GM23248 (cell line): ENCODE measurements around the gene AK6. TPM values are rescaled to one million over a fixed set of nuclear protein-coding genes. Genes with fewer than 3 reads are reported as not detected.

Source experiments
- DNase-seq: peaks from one replicate; pipeline ENCODE4 v3.0.0-alpha.2; 2015
- H2AFZ ChIP-seq: fragments of 200-600 bp; sonication (generic); 2 replicates; pipeline ENCODE4 v1.6.1; 2016; ENCODE audit warnings: antibody characterized with exemption
- H3F3A ChIP-seq: fragments of 200-600 bp; sonication (generic); 2 replicates; pipeline ENCODE4 v1.6.1; 2016; ENCODE audit warnings: mild to moderate bottlenecking, antibody characterized with exemption, mixed run types; ENCODE audit not compliant: insufficient read depth
- H3K27ac ChIP-seq: fragments of 200-600 bp; sonication (generic); 2 replicates; pipeline ENCODE4 v1.5.1; 2016; ENCODE audit warnings: mild to moderate bottlenecking
- H3K27me3 ChIP-seq: fragments of 200-600 bp; sonication (generic); replicated peaks from 2 replicates; pipeline ENCODE4 v1.6.1; 2016; ENCODE audit warnings: mild to moderate bottlenecking; ENCODE audit not compliant: insufficient read depth
- H3K36me3 ChIP-seq: fragments of 200-600 bp; sonication (generic); 2 replicates; pipeline ENCODE4 v1.6.1; 2016; ENCODE audit warnings: low read depth, mild to moderate bottlenecking
- H3K4me1 ChIP-seq: fragments of 200-600 bp; sonication (generic); 2 replicates; pipeline ENCODE4 v1.6.1; 2016; ENCODE audit warnings: mild to moderate bottlenecking; ENCODE audit not compliant: insufficient read depth
- H3K4me2 ChIP-seq: fragments of 200-600 bp; sonication (generic); one replicate; pipeline ENCODE4 v1.6.1; 2016; ENCODE audit warnings: mild to moderate bottlenecking; ENCODE audit not compliant: unreplicated experiment
- H3K4me3 ChIP-seq: fragments of 200-600 bp; sonication (generic); 2 replicates; pipeline ENCODE4 v1.5.1; 2016; ENCODE audit warnings: mild to moderate bottlenecking
- H3K79me2 ChIP-seq: fragments of 200-600 bp; sonication (generic); 2 replicates; pipeline ENCODE4 v1.6.1; 2016; ENCODE audit warnings: mild to moderate bottlenecking; ENCODE audit not compliant: insufficient read depth
- H3K9ac ChIP-seq: fragments of 200-600 bp; sonication (generic); 2 replicates; pipeline ENCODE4 v1.6.1; 2016; ENCODE audit warnings: mild to moderate bottlenecking
- H3K9me2 ChIP-seq: fragments of 200-600 bp; sonication (generic); 2 replicates; pipeline ENCODE4 v1.6.1; 2016; ENCODE audit warnings: mixed run types, mild to moderate bottlenecking, moderate library complexity; ENCODE audit not compliant: insufficient read depth
- H3K9me3 ChIP-seq: fragments of 200-600 bp; sonication (generic); one replicate; pipeline ENCODE4 v1.6.1; 2017; ENCODE audit warnings: low read depth
- H4K20me1 ChIP-seq: fragments of 200-600 bp; sonication (generic); 2 replicates; pipeline ENCODE4 v1.6.0; 2016; ENCODE audit not compliant: insufficient read depth
- EZH2 ChIP-seq: fragments of 200-600 bp; sonication (generic); IDR thresholded peaks from 2 replicates; pipeline ENCODE4 v1.6.1; 2018; ENCODE audit warnings: antibody characterized with exemption, mild to moderate bottlenecking; ENCODE audit not compliant: insufficient read depth, poor library complexity, severe bottlenecking
- EZH2phosphoT487 ChIP-seq: fragments of 200-600 bp; sonication (generic); IDR thresholded peaks from 2 replicates; pipeline ENCODE4 v1.6.1; 2018; ENCODE audit warnings: antibody characterized with exemption, moderate library complexity, mild to moderate bottlenecking, low read depth; ENCODE audit not compliant: insufficient read depth
- WGBS, 2 experiments: methylation state at CpG; one replicate each; pipeline ENCODE4 v1.1.6; 2015 to 2017; ENCODE audit warnings: low lambda C conversion rate in 2 of 2, low coverage in 1 of 2; ENCODE audit errors: missing lambda C conversion rate in 2 of 2; 5-methylcytosine and 5-hydroxymethylcytosine counted together
- in situ Hi-C: fragments of 300-500 bp; cut with MboI; formaldehyde crosslinking; loops from 2 replicates; pipeline ENCODE4 v1.15.0; 2020
- polyA plus RNA-seq: library from polyadenylated mRNA; unstranded; fragments of >200 nt; fragmentation: Nextera tagmentation; extraction: Ambion mirVana; gene quantifications from 2 replicates; pipeline ENCODE4 v1.2.1, GENCODE V29; 2016
- total RNA-seq: library from RNA; depleted of rRNA; stranded (reverse); fragments of >200 nt; shearing (Covaris generic); gene quantifications from 2 replicates; pipeline ENCODE4 v1.2.3, GENCODE V29; 2014

The AK6 gene
- total and polyA plus RNA-seq, 2 experiments from 2014 or later: 17.0 to 125 TPM

- Histone ChIP-seq H3K79me2 (no peaks in the 10 kb centered on the region), H3K9ac (no peak overlapping the region), H3K27ac (no peak overlapping the region), H3F3A (no peaks in the 10 kb centered on the region), H3K4me3 (no peak overlapping the region), H3K36me3 (no peaks in the 10 kb centered on the region), H2AFZ (no peak overlapping the region), H3K4me2 (no peak overlapping the region), H3K4me1 (0 out of 2 replicates have a peak, but pooled peaks cover 3% of the 10 kb centered on the region), H3K9me3 (no peaks in the 10 kb centered on the region), H3K27me3 (no peaks in the 10 kb centered on the region), H4K20me1 (no peaks in the 10 kb centered on the region), H3K9me2 (no peaks in the 10 kb centered on the region)
- 90% methylated on average over 9 of the region's 9 CpGs for WGBS, 2 experiments
- TF ChIP-seq EZH2phosphoT487 (no peak), EZH2 (no peak)
- in situ Hi-C loops: no loop called here
- no peak for DNase-seq
These were observed 39.3 kb downstream of the AK6 start for GRCh38 chr5:69329905-69330489.

- in situ Hi-C loops: no loop called here
These were observed 43.0 kb downstream of the AK6 start for GRCh38 chr5:69326365-69326764.

GRCh38 chr5:69317391-69317790 lies 51.9 kb downstream of the AK6 start:
- H2AFZ ChIP-seq: no peak overlapping the region
- in situ Hi-C loops: no loop called here
- H3K9me2 ChIP-seq: no peaks in the 10 kb centered on the region
- no peaks in the 10 kb centered on the region for H3F3A ChIP-seq
- no peaks in the 10 kb centered on the region for H3K4me1 ChIP-seq
- TF ChIP-seq EZH2: no peak
- no peak for TF ChIP-seq EZH2phosphoT487
- WGBS, 2 experiments: 82 to 86% methylated on average over 4 of the region's 4 CpGs
- H3K79me2 ChIP-seq: no peaks in the 10 kb centered on the region
- H4K20me1 ChIP-seq: no peaks in the 10 kb centered on the region
- no peak overlapping the region for H3K9ac ChIP-seq
- H3K4me2 ChIP-seq: no peak overlapping the region
- H3K36me3 ChIP-seq: no peaks in the 10 kb centered on the region
- no peak for DNase-seq
- no peak overlapping the region for H3K27ac ChIP-seq
- H3K27me3 ChIP-seq: no peaks in the 10 kb centered on the region
- no peak overlapping the region for H3K4me3 ChIP-seq
- no peaks in the 10 kb centered on the region for H3K9me3 ChIP-seq

More at GRCh38 chr5:69326365-69326764, 43.0 kb downstream of the AK6 start:
- H3K4me2 ChIP-seq: no peak overlapping the region
- no peak overlapping the region for H3K27ac ChIP-seq
- H3K4me3 ChIP-seq: no peak overlapping the region
- no peaks in the 10 kb centered on the region for H3K36me3 ChIP-seq
- DNase-seq: no peak
- WGBS, 2 experiments: 61 to 85% methylated on average over 1 of the region's 1 CpG
- no peaks in the 10 kb centered on the region for H3K9me2 ChIP-seq
- no peak overlapping the region for H3K9ac ChIP-seq
- H3K27me3 ChIP-seq: no peaks in the 10 kb centered on the region
- no peaks in the 10 kb centered on the region for H3K79me2 ChIP-seq
- H3K9me3 ChIP-seq: no peaks in the 10 kb centered on the region
- no peak overlapping the region for H2AFZ ChIP-seq
- H3F3A ChIP-seq: no peaks in the 10 kb centered on the region
- H4K20me1 ChIP-seq: no peaks in the 10 kb centered on the region
- H3K4me1 ChIP-seq: no peaks in the 10 kb centered on the region
- TF ChIP-seq EZH2phosphoT487 (no peak), EZH2 (no peak)

- H4K20me1 ChIP-seq: no peaks in the 10 kb centered on the region
- no peak overlapping the region for H3K9ac ChIP-seq
- H3K36me3 ChIP-seq: no peaks in the 10 kb centered on the region
- H3K9me3 ChIP-seq: no peaks in the 10 kb centered on the region
- H3K4me1 ChIP-seq: no peaks in the 10 kb centered on the region
- no peaks in the 10 kb centered on the region for H3K9me2 ChIP-seq
- H3K79me2 ChIP-seq: no peaks in the 10 kb centered on the region
- WGBS, 2 experiments: 96% methylated on average over 1 of the region's 1 CpG
- no peak overlapping the region for H3K4me3 ChIP-seq
- H3F3A ChIP-seq: no peaks in the 10 kb centered on the region
- no peak overlapping the region for H3K27ac ChIP-seq
- in situ Hi-C loops: no loop called here
- H3K4me2 ChIP-seq: no peak overlapping the region
- DNase-seq: no peak
- no peaks in the 10 kb centered on the region for H3K27me3 ChIP-seq
- no peak overlapping the region for H2AFZ ChIP-seq
- no peak for TF ChIP-seq EZH2phosphoT487
- TF ChIP-seq EZH2: no peak
These were observed 53.3 kb downstream of the AK6 start for GRCh38 chr5:69315972-69316371.

- Histone ChIP-seq H3K4me2 (no peak overlapping the region), H3K27ac (no peak overlapping the region), H4K20me1 (no peaks in the 10 kb centered on the region), H3F3A (no peaks in the 10 kb centered on the region), H3K79me2 (no peaks in the 10 kb centered on the region), H3K4me1 (no peaks in the 10 kb centered on the region), H2AFZ (no peak overlapping the region), H3K9me2 (no peaks in the 10 kb centered on the region), H3K9ac (no peak overlapping the region), H3K4me3 (no peak overlapping the region), H3K36me3 (no peaks in the 10 kb centered on the region), H3K9me3 (no peaks in the 10 kb centered on the region), H3K27me3 (no peaks in the 10 kb centered on the region)
- WGBS, 2 experiments: 94 to 96% methylated on average over 9 of the region's 9 CpGs
- in situ Hi-C loops: no loop called here
- no peak for TF ChIP-seq EZH2phosphoT487
- no peak for TF ChIP-seq EZH2
- DNase-seq: no peak
These were observed 55.9 kb downstream of the AK6 start for GRCh38 chr5:69313428-69313827.
